Epithelial cell of esophagus (primary cell): ENCODE measurements around the gene GRIK3.

Source experiments
- DNase-seq: peaks from one replicate; pipeline ENCODE4 v3.0.0; 2010; ENCODE audit warnings: low read depth
- H3K4me3 ChIP-seq: 2 replicates; pipeline ENCODE4 v1.5.1; 2011; ENCODE audit warnings: mild to moderate bottlenecking, low read length, control low read depth
- CTCF ChIP-seq: IDR thresholded peaks from 2 replicates; pipeline ENCODE4 v1.5.1; 2011; ENCODE audit warnings: low read depth, mild to moderate bottlenecking, low read length, control low read depth, inconsistent platforms; ENCODE audit not compliant: insufficient read depth; ENCODE audit errors: missing control alignments

The GRIK3 gene

GRCh38 chr1:36790191-36790590 is 244.1 kb downstream of the GRIK3 start:
- no peak for TF ChIP-seq CTCF
- no peak for DNase-seq
- no peak overlapping the region for H3K4me3 ChIP-seq

- TF ChIP-seq CTCF = no peak
- H3K4me3 ChIP-seq = no peak overlapping the region
- no peak for DNase-seq
These were observed 244.8 kb downstream of the GRIK3 start for GRCh38 chr1:36789535-36789934.

GRCh38 chr1:36787312-36787913 is 246.9 kb downstream of the GRIK3 start:
- H3K4me3 ChIP-seq = no peak overlapping the region
- DNase-seq = no peak
- no peak for TF ChIP-seq CTCF

GRCh38 chr1:36786425-36786824 is 247.9 kb downstream of the GRIK3 start:
- TF ChIP-seq CTCF = no peak
- no peak for DNase-seq
- no peak overlapping the region for H3K4me3 ChIP-seq

GRCh38 chr1:36784147-36784859 is 250.0 kb downstream of the GRIK3 start:
- DNase-seq = no peak
- no peak overlapping the region for H3K4me3 ChIP-seq
- no peak for TF ChIP-seq CTCF

GRCh38 chr1:36783475-36783874 is 250.8 kb downstream of the GRIK3 start:
- no peak for DNase-seq
- TF ChIP-seq CTCF = no peak
- H3K4me3 ChIP-seq = no peak overlapping the region

- no peak for DNase-seq
- no peak overlapping the region for H3K4me3 ChIP-seq
- no peak for TF ChIP-seq CTCF
These were observed 251.5 kb downstream of the GRIK3 start for GRCh38 chr1:36782785-36783184.
